Activated CD4-positive, alpha-beta T cell treated with anti-CD3 and anti-CD28 coated beads, Interleukin-2, amount 50 U/mL, for 4 hours (primary cell): Measurements from ENCODE around the gene C21orf58.
A peak's percentile ranks its signal among the peaks of the same experiment; 100 is the strongest.
"Not testable (repeated sequence)": the region's sequence is repeated elsewhere in the genome, so short reads cannot be mapped to it uniquely, and the experiment has no call there.

Experiments
- DNase-seq, 2 experiments: peaks; one replicate each; pipeline ENCODE4 v3.0.0-alpha.2; 2020

The C21orf58 gene

GRCh38 chr21:46322351-46323226, 1.1 kb downstream of the C21orf58 start:
- DNase-seq, result no peak

DNA sequence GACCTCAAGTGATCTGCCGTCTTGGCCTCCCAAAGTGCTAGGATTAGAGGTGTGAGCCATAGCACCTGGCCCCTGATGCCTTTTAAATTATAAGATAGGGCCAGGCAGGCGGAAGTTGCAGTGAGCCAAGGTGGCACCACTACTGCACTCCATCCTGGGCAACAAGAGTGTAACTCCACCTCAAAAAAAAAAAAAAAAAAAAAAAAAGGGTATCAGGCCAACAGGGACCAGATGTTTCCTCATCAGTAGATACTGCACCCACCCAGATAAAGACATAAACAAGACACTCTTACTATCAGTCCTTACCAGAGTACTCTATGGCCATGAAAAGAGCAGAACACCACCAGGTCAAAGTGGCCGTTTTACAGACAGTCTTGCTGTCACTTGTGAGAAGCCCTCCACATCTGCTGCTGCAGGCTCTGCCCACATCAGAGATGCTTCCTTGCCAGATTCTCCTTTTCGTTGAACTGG, 3.3 kb downstream of the C21orf58 start:
- DNase-seq, result no peak

DNA sequence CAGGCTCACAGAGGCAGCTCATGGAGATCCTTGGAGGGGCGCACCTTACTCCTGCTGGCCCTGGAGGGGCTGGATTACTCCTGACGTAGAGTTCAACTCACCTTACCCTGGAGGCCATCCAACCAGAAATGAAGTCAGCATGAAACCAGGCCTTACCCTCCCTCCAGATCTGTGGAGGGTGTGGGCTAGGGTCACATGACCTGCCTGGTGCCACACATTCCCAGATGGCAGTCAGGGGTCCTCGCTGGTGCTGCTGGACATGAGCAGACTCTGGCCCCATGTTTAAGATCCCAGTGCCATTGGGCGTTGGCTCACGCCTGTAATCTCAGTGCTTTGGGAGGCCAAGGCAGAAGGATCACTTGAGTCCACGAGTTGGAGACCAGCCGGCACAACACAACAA, 4.5 kb downstream of the C21orf58 start:
- no peak for DNase-seq

GRCh38 chr21:46318464-46318845, 5.2 kb downstream of the C21orf58 start:
- DNase-seq, result no peak

DNA sequence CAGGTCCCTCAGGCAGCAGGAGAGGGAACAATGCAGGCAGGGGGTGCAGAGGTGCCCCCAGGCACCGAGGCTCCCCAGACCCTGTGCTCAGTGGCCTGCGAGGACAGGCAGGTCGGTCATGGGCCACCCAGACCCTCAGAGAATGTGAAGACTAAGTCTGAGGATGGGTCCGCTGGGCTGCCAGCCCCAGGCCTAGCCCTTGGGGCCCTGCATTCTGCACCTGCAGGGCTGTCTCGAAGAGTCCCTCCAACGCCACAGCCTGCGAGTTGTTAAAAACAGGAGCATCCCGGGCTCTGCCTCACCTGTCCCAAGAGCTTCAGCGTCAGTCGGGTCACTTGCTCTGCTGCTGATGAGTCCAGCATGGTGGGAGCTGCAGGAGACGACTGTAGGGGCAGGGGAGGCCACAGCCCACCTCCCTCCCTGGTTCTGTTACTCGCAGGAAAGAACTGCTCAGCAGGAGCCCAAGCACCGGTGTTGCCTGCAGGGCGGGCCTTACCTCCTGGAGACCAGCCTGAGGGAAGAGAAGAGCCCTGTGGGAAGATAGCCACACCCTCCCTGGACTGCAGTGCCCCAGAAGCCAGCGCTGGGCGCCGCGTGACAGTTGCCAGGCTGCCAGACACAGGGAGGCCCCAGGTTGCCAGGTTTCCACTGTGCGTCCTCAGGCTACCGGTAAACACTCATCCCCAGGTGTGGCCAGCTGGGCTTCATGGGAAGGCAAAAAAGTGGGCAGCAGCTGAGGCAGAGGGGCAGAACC, 5.8 kb downstream of the C21orf58 start:
- DNase-seq, result no peak

DNA sequence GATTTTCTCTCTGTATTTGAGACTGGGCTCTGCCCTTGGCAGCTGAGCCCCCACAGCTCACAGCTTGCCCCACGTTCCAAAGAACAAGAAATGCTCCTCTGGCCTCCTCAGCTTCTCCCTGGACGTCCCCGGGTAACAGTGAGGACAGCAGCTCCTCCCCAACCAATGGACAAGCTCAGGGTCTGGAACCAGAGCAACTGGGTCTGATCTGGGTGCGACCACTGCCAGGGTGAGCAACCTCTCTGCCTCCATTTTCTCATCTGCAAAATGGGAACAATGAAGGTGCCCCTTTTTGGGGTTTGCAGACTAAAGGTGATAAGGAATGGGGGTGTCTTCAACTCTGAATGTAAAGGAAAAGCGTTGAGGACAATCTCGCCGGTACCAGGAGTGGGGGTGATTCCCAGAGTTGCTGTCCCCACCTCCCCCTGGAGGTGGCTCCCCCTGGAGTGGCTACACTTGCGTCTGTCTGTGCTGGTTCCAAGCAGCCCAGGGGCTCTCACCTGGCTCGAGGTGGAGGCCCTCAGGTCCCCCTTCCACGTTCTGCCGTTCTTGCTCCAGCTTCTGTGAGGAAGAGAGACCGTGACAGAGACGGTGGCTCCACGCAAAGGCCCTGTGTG, 6.9 kb downstream of the C21orf58 start:
- DNase-seq, result no peak

- DNase-seq, result no peak
These were observed 9.1 kb downstream of the C21orf58 start for GRCh38 chr21:46314441-46315020.

GRCh38 chr21:46312949-46313348, 10.7 kb downstream of the C21orf58 start:
- no peak for DNase-seq

DNA sequence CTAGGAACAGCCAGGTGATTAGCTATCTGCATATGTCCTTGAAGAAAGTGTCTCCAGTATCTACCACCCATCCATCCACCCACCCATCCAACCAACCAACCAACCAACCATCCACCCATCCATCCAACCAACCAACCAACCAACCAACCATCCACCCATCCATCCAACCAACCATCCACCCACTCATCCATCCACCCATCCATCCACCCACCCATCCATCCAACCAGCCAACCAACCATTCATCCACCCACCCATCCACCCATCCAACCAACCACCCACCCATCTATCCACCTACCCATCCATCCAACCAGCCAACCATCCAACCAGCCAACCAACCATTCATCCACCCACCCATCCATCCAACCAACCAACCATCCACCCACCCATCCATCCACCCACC, 12.1 kb downstream of the C21orf58 start:
- DNase-seq, result no peak

DNA sequence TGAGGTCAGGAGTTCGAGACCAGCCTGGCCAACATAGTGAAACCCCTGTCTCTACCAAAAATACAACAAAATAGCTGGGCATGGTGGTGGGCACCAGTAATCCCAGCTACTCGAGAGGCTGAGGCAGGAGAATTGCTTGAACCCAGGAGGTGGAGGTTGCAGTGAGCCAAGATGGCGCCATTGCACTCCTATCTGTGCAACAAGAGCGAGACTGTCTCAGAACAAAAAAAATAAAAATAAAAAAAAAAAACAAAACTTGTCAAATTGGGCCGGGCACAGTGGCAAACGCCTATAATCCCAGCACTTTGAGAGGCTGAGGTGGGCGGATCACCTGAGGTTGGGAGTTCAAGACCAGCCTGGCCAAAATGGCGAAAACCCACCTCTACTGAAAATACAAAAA, 13.4 kb downstream of the C21orf58 start:
- not testable (repeated sequence) for DNase-seq

DNA sequence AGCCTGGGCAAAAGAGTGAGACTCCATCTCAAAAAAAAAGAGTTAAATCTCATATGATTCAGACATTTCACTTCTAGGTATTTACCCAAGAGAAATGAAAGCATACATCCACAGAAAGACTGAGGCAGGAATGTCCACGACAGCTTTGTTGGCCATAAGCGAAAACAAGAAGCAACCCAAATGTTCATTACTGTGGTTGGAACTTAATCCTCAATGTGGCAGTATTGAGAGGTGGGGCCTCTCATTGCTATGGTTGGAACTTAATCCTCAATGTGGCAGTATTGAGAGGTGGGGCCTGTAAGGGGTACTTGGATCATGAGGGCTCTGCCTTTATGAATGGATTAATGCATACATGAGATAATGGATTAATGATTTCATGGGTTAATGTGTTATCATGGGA, 15.2 kb downstream of the C21orf58 start:
- DNase-seq, result no peak

GRCh38 chr21:46307625-46308024, 16.0 kb downstream of the C21orf58 start:
- DNase-seq, result no peak

DNA sequence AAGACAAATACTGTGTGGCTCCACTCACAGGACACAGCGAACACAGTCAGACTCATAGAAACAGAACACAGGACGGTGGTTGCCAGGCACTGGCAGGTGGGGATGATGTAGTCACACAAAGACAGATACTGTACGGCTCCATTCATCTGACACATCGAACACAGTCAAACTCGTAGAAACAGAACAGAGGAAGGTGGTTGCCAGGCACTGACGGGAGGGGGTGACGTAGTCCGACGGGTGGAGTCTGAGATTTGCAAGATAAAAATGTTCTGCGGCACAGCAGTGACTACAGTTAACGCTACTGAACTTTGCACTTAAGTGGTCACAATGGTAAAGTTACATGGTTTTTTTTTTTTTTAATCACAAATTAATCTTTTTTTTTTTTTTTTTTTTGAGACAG, 18.7 kb downstream of the C21orf58 start:
- no peak for DNase-seq

GRCh38 chr21:46304437-46304836, 19.2 kb downstream of the C21orf58 start:
- DNase-seq, result no peak

- no peak for DNase-seq
These were observed 21.9 kb downstream of the C21orf58 start for GRCh38 chr21:46301759-46302158.

DNA sequence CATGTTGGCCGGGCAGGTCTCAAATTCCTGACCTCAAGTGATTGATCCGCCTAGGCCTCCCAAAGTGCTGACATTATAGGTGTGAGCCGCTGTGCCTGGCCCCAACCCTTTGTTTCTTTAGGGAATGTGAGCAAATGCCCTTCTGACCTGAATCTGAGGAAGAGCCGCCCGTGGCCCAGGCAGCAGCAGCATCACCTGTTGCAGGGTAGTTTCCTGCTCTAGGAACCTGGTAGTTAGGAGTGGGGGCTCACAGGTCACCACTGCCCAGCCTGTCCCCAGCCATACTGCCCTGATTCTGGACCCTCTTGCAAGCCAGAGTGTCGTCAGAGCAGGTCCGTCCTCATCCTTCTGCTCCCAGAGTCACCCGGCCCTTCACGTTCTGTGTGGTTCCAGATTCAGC, 24.5 kb downstream of the C21orf58 start:
- DNase-seq, result no peak

DNA sequence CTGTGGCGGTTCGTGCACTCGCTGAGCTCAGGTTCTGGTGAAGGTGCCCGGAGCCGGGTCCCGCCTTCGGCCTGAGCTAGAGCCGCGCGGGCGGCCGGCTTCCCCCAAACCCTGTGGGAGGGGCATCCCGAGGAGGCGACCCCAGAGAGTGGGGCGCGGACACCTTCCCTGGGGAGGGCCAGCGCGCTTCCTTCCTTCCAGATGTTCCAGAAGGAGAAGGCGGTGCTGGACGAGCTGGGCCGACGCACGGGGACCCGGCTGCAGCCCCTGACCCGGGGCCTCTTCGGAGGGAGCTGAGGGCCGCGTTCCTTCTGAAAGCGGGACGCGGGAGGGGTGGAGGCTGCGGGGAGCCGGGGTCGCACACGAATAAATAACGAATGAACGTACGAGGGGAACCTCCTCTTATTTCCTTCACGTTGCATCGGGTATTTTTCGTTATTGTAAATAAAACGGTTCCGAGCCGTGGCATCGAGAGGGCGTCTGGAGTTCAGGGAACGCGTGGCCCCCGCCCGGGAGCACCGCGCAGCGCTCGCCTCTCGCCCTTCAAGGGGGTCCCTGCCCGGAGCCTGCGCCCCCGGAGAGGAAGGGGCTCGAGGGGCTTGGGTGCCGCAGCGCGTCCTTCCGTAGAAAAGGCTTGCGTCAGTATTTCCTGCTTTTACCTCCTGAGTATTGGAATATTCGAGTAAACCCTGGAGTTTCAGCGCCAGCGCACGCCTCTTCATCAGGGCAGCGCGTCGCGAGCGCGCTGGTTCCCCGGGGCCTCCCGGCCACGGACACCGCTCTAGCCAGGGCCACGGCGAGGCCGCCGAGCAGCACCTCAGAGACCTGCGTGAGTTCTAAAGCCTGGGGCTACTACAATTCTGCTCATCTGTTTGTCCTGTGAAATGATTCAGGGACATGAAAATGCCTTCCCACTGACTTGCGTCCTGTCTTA, 26.1 kb downstream of the C21orf58 start:
- no peak for DNase-seq

- peak; percentile 54 to 61 for DNase-seq
These were observed 27.5 kb downstream of the C21orf58 start for GRCh38 chr21:46295996-46296752.

DNA sequence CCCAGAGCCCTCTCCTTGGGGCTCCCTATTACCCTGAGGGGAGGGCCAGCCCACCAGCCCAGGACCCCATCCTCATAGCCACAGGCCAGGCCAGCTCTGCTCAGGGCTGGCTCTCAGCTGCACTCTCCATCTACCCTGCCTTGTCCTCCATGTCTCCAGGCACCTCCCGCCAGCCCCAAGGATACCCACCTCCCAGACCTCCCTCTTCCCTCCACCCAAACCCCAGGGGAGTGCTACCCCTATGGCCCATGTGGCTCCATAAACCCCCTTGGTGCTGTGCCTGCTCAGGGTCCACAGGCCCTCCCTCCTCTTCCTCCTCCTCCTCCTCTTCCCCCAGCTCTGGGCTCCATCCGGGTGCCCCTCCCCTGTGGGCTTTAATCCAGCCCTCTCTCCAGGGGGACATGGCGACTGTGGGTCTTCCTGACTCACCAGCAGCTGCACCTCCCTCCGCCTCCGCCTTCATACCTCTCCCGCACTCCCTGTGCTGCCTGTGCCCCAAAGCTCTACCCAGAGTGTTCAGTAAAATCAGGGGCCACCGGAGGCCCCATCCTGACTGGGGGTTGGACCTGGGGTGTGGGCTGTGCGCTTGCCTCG, 28.4 kb downstream of the C21orf58 start:
- no peak for DNase-seq

DNA sequence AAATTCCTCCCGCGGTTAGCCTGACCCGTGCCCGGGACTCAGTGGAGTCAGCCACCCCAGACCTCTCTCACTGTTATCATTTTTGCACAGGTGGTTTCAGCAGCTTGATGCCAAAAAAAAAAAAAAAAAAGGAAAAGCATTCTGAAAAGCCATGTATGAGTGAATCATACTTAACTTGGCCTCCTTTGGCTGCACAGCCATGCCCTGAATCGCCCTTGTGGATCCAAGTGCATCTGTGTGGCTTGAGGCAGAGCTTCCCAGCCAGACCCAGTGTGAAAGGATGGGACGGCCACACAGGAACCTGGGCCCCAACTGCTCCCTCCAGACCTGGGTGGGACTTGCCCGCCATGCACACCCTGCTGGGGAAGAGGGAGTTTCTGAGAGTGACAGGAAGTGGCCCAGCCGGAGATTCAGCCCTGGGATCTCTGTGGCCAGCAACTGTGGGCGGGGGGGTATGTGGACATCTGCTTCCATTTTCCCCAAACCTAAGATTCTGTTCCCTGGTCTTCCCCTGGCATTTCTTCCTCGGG, 29.0 kb downstream of the C21orf58 start:
- DNase-seq, result no peak

GRCh38 chr21:46291561-46291960, 32.1 kb downstream of the C21orf58 start:
- no peak for DNase-seq
